Limb (tissue), 2 donors: ENCODE results near the gene ATG16L2.

Experiments
- DNase-seq, 2 donors: peaks; one replicate each; pipeline ENCODE4 v3.0.0-alpha.2; 2016; ENCODE audit errors: extremely low spot score in 2 of 2

ATG16L2 gene

GRCh38 chr11:72814286-72815109 is at the start of gene ATG16L2:
TSS of gene ATG16L2 (plus strand) at chr11:72814411. CDS start at chr11:72814446, 35 bp downstream.
- DNase-seq: peak; percentile 80 to 92

DNA sequence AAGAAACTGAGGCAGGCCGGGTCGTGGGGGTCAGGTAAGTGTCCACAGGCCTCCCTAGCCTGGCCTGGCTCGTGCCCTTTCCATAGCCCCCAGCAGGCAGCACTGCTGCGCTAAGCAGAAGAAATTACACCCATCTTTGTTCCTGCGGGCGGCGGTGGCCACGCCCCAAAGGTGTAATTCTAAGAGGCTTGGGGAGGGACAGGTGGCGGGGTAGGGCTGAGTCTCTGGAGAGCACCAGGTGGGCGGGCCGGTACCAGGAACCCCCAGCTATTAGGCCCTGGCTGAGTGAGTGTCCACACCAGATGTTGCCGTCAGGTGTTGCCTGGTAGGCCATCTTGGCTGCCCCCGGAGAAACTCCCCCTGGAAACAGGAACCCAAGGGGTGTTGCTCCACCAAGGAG is 49.7 kb upstream of the ATG16L2 start:
- DNase-seq: no peak

- no peak for DNase-seq
Measured at GRCh38 chr11:72766152-72766902, 47.9 kb upstream of the ATG16L2 start.

- no peak for DNase-seq
Measured at GRCh38 chr11:72767203-72768062, 46.8 kb upstream of the ATG16L2 start.

- no peak for DNase-seq
Measured at GRCh38 chr11:72768581-72768980, 45.6 kb upstream of the ATG16L2 start.

DNA sequence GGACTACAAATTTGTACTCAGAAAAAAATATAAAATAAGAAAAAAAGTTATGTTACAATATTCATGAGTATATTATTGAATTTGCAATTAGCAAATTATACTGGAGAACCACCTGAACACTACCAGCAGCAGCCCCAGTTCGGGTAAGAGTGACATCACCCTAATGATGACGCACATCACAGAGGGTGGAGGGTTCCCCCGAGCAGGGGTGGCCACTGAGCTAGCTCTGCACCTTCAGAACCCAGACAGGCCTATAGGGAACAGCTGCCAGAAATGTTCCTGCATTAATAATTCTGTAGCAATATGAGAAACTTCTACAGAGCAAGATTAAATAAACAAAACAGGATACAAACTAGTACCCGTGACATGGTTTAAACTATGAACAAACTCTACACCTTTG is 44.5 kb upstream of the ATG16L2 start:
- no peak for DNase-seq

DNA sequence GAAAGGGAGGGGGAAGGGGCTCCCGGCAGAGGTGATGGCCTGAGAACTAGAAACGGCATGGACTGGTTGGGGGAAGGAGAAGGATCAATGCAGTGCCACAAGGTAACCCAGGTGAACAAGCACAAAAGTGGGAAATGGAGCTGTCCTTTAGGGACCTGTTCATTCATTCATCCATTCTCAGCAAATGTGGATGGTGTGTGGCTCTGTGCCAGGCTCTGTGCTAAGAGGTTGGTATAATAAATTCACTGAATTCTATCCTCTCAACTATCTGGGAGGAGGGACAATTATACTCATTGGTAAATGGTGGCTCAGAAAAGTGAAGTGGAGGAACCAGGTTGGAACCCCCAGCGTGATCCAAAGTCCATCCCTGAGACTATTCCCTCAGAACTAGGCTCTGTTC is 43.4 kb upstream of the ATG16L2 start:
- no peak for DNase-seq

DNA sequence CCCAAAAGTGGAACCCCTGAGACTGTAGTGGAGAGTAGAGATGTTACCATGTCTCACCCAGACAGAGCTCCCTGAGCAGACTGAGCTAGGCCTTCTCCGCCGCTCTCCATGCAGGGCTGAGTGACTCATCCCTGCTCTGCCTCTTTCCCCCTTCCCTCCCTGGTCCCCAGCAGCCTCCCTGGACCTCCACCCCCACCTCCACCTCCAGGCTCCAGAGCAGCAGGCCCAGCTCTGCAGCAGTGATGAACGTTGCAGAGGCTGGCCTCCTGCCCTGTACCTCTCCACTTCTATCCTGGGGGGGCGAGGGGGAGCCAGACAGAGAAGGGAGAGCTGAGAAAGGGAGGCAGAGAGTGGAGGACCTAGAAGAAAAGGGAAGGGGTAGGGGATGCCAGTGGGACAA is 42.7 kb upstream of the ATG16L2 start:
- no peak for DNase-seq

GRCh38 chr11:72772059-72772458 is 42.2 kb upstream of the ATG16L2 start:
- DNase-seq: no peak

GRCh38 chr11:72773291-72773690 is 40.9 kb upstream of the ATG16L2 start:
- DNase-seq: peak; percentile 71 to 82

- DNase-seq: no peak
Measured at GRCh38 chr11:72773696-72774095, 40.5 kb upstream of the ATG16L2 start.

DNA sequence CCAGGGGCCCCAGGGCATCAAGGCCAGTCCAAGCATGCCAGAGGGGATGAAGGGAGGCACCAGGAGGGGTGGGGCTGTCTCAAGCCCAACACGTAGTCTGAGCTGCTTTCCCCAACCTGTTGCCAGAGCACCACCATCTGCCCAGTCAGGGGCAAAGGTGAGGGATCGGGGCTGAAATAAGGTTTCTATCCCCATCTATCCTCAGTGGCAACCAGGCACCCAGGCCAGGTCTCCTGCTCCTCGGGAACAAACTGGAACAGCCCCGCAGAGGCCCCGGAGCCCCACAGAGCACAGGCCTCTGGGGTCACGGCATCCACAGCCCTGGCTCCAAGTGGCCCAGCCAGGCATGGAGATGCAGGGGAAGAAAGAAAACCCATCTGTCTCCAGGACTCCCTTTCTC is 39.7 kb upstream of the ATG16L2 start:
- DNase-seq: no peak

GRCh38 chr11:72775288-72776110 is 38.7 kb upstream of the ATG16L2 start:
- no peak for DNase-seq

- DNase-seq: no peak
Measured at GRCh38 chr11:72776117-72776843, 37.9 kb upstream of the ATG16L2 start.

DNA sequence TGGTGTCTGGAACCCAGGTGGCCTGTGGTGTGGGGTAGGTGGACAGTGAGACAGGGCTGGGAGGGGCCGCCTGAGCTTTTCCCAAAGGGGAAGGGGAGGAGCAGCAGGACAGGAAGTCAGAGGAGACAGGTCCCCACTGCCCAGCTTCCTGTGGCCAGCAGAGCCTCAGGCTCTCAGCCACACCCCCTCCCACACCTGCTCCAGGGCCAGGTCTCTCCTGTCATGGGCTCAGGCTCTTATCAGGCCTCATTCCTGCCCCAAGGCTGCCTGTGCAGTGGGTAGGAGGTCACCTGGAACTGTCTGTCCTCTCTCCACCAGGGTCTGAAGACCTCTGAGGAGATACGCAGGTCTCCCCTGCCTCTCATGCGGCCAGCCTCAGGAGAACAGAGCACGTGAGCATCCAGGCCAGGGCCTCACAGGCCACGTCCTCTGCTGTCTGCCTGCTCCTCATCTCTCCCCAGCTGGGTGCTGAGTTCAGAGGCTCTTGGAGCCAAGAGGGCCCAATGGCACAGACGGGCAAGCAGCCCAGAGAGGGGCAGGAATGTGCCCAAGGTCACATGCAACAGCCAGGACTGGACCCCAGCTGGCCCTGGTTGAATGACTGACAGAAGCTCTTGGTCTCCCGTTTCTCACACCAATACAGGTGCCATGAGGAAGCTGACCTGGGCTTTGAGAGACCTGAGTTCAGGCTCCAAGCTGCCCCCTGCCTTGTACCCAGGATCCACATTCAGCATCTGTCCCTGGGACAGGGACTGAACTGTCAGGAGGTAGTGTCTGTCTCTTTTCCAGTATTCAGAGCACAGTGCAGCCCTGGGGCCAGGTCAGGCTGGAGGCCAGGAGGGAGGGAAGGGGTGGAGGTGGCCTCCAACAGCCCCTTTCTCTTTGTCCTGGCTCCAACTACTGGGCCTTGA is 37.1 kb upstream of the ATG16L2 start:
- no peak for DNase-seq

DNA sequence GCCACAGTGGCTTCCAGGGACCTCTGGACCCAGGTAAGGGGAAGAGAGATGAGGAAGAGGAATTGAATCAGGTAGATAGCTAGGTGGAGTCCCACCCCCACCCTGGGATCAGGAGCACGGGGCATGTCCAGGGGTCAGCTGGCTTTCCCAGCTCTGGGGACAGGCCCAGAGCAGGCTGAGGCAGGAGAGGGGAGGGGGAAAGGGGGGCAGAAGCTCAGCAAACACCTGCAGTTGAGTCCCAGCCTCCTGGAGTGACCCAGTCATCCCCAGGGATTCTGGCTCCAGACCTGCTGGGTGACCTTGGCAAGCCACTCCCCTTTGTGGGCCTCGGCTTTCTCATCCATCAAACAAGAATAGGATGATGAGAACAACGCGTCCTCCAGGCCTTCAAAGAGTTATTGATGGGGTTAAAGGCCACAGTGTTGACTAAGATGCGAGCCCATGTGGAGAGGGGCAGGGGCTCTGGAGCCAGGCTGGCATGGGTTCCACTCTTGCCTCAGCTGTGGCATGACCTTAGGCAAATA is 36.4 kb upstream of the ATG16L2 start:
- DNase-seq: no peak

GRCh38 chr11:72778535-72779494 is 35.4 kb upstream of the ATG16L2 start:
- no peak for DNase-seq
